ENCODE results near the gene CDC20.
"Not testable (repeated sequence)": the region's sequence is repeated elsewhere in the genome, so short reads cannot be mapped to it uniquely, and the experiment has no call there.

Gene CDC20

DNA sequence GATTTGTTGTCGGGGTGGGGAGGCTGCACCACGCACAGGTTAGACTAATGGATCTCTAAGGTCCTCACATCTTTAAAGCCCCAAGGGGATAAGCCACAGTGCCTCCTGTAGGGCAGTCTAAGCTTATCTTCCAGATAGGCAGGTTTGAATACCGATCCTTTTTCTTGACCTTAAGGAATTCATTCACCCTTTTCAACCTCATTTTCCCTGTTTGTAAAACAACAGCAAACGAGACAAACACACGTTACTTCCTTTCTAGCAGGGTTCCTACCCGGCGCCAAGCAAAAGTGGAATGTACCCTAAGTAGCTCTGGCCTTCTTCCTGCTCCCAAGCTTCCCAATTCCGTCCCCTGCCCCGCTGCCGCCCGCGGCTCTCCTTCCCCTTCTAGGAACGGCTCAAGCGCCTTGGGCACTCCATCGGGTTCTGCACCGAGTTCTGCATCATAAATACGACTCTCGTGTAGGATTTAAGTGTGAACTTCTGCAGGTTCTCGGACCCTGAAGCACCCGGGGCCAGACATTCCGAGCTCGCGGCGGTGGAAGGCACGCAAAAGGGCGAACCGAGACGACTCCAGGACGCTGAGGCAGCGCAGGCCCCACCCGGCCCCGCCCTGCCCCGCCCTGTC lies 548 bp upstream of the CDC20 start:
- no peak for DNase-seq (ENCODE audit: low read depth in 2 of 2)

DNA sequence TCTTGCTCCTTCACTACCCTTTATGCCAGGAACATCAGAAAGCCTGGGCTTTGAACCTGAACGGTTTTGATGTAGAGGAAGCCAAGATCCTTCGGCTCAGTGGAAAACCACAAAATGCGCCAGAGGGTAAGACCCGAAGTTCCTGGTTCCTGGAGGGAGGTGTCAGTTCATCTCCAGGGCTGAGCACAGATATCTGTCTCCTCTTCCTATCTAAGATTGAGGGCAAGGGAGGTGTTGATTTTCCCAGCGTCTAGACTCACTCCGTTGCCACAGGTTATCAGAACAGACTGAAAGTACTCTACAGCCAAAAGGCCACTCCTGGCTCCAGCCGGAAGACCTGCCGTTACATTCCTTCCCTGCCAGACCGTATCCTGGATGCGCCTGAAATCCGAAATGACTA lies 915 bp downstream of the CDC20 start:
- DNase-seq (ENCODE audit: low read depth in 2 of 2) = no peak

DNA sequence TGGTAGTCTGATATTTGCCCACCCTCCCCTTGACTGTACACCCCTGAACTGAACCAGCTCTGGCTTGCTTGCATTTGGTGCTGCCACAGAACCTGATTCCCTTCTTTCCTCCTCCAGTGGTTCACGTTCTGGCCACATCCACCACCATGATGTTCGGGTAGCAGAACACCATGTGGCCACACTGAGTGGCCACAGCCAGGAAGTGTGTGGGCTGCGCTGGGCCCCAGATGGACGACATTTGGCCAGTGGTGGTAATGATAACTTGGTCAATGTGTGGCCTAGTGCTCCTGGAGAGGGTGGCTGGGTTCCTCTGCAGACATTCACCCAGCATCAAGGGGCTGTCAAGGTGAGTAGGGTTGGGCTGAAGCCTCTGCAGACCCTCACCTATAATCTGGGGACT lies 1.8 kb downstream of the CDC20 start:
- DNase-seq (ENCODE audit: low read depth in 2 of 2) = no peak

DNA sequence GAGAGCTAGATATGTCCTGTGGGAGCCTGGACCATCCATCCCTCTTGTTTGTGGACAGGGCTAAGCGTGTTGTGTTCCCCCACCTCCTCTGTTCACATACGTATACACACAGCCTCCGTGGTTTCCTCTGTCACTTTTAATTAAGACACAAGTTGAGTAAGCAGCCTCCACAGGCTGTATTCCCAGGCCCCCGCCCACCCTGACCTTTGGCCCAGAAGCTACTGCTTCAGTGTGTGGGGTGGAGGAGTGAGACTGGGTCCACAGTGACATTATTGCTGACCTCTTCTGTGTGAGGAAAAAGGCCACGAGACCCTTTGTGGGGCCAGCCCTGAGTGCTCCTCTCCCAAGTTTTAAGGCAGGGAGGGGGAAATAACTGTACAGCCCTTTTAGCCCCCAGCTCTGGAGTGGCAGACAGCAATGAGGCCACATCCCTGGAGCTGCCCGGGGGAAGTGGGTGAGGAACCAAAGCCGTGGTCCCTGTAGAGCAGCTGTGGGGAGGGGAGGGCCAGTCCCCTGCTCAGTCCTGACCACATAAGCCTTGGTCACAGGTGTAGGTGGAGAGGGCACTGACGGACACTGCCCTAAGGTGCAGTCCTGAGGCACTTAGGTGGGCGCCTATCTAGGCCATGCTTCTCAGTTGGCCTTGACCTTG lies 4.6 kb downstream of the CDC20 start:
- no peak for DNase-seq (ENCODE audit: low read depth in 2 of 2)

DNA sequence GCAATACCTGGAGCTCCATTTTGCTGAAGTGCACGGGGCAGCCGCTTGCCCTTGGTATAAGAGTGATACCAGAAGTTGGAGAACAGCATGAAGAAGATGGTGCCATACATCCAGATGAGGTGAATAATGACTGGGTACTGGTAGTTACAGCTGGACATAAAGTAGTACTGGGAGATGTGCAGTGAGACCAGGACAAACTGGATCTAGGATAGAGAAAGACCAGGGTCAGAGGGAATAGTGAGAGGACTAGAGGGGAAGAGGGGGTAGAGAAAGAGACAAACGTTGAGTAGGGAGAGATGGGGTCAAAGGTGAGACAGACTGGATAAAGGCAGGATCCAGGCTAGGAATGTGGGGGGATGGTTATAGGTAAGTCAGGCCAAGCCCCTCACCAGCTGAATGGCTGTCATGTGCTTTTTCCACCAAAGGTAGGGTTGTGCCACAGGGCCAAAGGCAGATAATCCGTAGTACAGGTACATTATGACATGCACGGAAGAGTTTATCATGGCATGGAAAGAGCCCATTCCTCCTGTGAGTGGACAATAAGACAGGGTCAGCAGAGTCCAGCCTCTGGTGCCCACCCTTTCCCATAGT lies 5.2 kb downstream of the CDC20 start:
- DNase-seq (ENCODE audit: low read depth in 2 of 2) = no peak

DNA sequence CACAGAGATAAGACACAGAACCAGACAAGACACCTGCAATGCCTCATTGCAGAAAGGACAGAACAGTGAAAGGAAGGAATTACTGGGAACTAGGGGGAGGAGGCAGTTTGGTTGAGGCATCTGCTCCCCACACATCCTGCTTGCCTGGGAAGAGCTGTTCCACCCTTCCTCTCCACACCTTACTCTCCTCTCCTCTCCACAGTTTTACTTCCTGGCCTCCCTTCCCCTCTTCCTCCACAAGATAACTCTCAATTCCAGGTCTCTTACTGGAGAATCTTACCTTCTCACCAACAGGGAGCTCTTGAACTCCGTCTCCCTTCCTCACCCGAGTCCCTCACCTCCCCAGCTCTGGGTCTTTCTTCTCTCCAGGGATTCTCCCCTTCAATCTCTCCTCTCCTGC lies 6.9 kb downstream of the CDC20 start:
- DNase-seq (ENCODE audit: low read depth in 2 of 2) = no peak

DNA sequence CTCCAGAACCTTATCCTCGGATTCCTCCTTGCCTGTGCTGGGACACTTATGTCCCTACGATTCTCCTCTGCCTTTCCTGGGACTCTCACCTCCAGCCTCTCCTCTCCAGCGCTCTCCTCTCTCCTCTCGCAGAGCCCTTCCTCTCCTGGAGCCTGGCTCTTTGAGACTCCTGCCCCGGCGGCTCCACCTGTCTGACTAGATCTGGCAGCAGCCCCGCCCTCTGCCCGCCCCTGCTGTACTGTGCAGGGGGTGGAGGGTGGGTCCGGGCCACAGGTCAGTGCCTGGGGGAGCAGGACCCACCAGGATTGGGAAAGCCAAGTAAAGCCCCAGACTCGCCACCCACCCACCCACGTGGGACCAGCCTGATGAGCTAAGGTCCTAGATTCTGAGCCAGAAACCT lies 7.4 kb downstream of the CDC20 start:
- DNase-seq (ENCODE audit: low read depth in 2 of 2) = no peak

DNA sequence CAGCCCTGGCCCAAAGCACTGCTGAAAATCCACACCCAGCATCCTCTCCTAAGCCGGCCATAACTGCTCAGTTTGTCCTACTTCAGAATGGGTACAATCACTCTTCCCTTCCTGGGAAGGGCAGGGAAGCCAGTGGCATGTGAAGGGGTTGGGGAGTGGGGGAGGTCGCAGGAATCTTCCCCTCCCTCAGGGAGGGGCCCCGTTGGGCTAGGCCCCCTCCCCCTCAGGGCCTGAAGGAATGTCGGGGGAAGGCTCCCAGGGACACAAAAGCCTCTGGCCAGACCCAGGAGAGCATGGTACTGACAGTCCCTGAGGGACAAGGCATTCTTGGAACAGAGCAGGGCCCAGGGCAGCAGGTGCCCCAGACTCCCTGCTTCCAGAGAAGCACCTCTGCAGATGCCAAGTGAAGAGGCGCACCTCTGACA lies 7.8 kb downstream of the CDC20 start:
- DNase-seq (ENCODE audit: low read depth in 2 of 2) = no peak

DNA sequence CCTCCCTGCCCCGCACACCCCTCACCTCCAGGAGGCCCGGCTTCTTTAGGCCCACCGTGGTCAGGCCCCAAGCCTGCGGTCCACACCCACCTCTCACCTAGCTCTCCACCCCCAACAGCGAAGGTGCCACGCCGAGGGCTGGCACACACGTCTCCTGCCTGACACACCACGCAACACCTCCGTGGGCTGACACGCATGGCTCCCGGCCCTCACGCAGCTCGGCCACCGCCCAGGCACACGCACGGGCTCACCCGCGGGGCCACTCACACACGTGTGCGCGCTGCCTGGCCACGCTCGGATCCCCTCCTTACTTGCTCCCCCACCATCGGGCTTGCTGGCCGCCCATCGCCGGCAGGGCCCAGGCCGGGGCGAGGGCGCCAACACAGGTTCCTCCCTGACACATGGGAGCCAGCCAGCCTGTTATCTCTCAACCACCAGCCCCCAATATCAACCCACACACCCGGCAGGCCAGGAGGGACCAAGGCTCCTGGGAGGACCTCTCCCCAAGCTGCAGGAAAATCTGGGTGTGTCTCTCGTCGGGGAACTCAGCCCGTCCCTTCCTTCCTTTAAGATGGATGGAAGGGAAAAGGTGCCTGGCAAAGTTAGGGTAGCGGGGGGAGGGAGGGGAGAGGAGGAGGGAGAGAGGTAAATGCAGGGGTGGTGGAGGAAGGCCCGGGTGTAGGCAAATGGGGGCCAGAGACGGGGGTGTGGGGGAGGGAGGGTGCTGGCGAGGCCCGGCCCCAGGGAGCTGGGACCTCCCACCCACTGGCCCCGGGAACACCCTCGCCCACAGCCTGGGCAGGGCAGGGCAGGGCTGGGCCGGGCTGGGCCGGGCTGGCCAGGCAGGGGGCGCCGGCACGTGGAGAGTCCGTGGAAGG lies 8.5 kb downstream of the CDC20 start:
- peak in 1 of 2 donors; percentile 33 for DNase-seq (ENCODE audit: low read depth in 2 of 2)

DNA sequence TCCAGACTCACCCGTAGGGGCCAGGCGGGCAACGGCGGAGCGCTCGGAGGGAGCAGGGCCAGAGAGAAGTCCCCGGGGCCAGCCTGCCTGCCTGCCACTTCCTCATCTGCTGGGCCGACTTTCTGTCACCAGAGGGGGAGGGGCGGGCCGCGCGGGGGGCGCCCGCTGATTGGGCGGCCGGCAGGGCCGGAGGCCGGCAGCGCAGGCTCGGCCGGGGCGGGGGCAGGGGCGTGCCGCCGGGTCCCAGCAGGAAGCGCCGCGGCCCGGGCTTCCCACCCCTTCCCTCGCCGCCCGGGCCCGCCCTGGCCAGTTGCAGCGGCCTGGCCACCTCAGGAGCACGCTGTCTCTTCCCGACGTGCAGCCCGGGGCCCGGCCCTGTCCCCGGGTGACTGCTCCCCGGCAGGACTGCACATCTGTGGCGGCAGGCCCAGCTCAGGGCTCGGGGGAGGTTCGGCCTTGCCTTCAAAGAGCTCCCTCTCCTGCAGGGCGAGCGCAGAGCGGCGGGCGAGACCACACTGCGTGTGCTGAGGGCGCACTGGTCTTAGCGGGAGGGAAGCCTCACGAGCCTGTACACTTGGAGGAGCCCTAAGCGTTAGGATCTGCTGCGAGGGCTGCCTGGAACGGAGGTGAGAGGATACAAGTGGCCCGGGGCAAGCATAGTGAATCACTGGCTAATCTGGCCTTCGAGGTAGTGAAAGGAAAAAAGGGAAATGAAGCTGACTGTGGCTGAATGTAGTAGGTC lies 9.3 kb downstream of the CDC20 start, which contains the start of gene ELOVL1:
ELOVL1 (minus strand) TSS at position 108 of the 742 bp plus-strand sequence. CDS start 2,402 bp downstream, outside the sequence.
- peak; percentile 62 to 86 for DNase-seq (ENCODE audit: low read depth in 2 of 2)

DNA sequence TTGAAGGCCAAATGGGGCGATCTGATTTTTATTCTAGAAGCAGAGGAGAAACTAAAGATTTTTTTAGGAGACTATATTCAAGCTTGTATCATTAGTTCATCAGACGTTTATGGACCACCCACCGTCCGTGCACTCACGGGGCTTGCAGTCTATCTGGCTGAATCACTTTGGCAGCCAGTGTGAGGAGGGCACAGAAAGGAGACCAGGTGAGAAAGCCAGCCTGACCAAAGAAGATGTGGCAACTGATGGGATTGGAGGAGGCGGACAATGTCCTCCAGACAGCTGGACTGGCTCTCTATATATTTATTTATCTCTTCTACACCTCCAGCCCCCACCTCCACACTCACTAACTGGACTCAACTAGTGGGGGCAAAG lies 9.9 kb downstream of the CDC20 start:
- no peak for DNase-seq (ENCODE audit: low read depth in 2 of 2)

DNA sequence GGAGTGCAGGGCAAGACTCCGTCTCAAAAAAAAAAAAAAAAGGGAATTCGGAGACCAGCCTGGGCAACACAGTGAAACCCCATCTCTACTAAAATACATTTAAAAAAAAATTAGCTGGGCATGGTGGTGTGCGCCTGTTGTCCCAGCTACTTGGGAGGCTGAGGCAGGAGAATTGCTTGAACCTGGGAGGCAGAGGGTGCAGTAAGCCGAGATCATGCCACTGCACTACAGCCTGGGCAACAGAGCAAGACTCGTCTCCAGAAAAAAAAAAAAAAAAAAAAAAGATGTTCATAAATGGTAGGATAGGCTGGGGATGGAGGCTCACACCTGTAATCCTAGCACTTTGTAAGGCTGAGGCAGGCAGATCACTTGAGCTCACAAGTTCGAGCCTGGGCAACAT lies 11.0 kb downstream of the CDC20 start:
- not testable (repeated sequence) for DNase-seq (ENCODE audit: low read depth in 2 of 2)

DNA sequence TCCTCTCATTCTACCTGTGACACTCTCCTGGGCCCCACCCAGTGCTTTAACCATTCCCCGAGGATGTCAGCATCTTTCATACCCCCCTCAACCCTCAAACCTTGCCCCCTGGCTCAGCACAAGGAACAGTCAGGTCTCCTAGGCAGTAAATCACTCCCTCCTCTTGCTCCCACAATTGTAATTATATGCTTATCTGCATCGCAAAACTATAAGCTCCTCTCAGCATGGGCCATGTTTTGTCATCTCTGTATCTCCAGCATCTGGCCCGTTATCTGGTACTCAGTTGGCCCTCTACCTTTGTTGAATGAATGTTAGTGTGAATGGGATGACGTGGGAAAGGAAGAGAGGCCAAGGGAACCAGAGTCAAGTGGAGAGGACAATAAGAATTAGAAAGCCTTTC lies 11.8 kb downstream of the CDC20 start:
- DNase-seq (ENCODE audit: low read depth in 2 of 2) = no peak

DNA sequence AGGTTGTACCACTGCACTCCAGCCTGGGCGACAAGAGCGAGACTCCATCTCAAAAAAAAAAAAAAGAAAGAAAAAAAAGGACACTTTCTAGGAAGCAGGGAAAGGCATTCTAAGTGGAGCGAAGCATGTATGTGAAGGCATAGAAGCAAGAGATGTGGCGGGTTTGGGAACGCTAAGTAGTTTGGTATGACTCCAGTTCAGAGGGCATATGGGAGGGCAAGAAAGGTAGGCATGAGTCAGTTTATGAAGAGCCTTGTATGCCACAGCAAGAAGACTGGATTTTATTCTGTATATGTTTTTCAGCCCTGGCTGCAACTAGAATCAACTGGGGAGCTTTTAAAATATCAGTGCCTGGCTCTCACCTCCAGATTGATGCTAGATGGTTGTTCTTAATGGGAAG lies 13.4 kb downstream of the CDC20 start:
- DNase-seq (ENCODE audit: low read depth in 2 of 2) = no peak

DNA sequence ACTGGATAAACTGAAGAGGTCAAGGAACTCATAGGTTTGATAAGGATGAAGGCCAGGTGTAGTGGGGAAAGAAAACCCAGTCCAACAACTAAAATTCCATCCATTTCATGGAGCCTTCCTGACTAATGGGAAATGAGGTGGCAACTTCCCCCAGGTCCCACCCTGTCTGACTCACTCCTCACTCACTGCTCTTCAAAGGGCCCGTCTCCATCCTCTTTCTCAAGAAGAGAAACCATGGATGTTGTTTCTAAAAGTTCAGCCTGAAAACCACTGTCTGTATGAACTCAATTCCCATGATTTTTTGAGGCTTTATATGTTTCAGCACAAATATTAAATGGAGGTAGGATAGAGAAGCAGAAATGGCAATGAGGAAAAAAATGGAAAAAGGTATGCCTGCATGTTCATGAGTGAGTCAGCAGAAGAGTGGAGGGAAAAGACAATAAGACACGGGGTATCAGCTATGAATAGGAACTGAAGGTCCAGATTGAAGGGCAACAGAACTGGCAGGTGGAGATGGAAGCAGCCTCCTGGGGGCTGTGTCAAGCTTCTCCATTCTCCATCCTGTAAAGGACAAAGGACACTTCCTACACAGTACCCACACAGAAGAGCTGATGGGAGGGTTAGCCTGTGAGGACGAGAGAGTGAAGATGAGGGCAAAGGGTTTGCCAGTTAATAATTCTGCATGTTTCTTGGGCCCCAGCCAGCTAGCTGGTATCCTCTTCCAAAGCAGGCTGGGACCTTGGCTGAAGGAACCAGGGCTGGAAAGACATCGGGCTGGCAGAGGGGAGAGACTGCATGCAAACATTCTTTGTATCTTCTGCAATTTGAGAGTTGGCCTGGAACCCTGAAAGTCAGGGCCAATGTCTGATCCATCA lies 14.5 kb downstream of the CDC20 start:
- no peak for DNase-seq (ENCODE audit: low read depth in 2 of 2)

DNA sequence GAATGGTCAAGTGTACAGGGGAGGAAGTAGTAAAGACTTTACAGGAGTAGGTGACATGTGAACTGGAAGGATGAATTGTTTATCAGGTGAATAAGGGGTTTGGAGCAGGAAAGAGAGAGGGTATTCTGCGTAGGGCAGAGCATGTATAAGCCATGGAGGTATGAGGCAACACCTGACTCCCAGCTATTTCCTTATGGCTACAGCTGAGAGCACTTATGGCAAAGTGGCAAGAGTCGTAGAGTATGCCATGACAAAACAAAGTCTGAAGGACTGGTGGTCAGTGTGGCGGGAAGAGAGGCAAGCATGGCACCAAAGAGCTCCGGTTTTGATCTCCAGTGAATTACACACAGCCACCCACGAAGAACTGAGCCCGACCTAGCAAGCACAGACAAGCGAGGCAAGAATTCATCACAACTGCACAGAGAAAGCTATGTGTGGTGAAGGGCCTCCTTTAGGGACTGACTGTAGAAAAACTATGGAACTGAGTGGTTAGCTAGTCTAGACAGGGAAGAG lies 18.0 kb downstream of the CDC20 start:
- DNase-seq (ENCODE audit: low read depth in 2 of 2) = no peak

DNA sequence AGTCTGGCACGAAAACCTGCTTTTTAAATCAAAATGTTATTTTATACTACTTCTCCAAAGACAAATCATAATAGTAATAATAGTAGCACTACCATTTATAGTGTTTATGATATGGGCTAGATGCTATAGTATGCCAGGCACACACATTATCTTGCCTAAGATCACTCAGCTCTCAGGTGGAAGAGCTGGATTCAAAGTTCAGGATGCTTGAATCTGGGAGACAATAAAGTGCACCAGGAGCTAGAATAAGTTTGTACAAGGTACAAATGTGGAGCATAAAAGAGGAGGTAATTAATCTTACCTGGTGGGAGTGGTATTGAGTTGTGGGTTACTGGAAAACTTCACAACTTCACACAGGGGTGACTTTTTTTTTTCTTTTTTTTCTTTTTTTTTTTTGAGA lies 19.1 kb downstream of the CDC20 start:
- DNase-seq (ENCODE audit: low read depth in 2 of 2) = no peak

DNA sequence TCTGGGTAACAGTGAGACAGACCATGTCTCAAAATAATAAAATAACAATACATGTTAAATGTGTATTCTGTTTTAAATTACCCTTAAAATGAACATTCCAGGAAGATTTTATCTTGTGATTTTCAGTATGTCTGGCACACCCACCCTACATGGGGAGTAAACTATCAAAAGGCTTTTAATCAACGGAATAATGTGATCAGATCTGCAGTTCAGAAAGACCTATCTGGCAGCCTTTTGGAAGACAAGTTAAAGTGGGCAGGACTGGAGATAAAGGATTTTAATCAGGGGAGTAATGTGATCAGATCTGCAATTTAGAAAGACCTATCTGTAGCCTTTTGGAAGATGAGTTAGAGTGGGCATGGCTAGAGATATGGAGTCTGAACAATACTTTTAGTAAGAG lies 20.7 kb downstream of the CDC20 start:
- no peak for DNase-seq (ENCODE audit: low read depth in 2 of 2)

DNA sequence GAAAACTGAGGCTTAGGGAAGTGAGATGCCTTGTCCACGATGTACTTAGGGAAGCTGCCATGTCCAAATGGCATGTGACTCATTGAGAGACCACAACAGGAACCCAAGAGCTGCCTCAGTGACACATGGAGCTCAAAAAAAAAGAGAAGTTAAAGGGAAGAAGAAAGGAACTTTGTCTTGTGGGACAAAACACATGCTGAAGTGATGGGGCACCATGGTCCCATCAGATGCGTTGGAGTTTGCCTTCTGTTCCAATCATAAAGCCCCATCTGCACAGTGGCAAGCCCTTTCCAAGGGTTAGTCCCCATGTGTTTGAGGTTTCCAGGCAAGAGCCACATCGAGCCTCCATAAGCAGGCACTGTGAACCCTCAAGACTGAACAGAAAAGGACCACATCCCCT lies 22.8 kb downstream of the CDC20 start:
- no peak for DNase-seq (ENCODE audit: low read depth in 2 of 2)

DNA sequence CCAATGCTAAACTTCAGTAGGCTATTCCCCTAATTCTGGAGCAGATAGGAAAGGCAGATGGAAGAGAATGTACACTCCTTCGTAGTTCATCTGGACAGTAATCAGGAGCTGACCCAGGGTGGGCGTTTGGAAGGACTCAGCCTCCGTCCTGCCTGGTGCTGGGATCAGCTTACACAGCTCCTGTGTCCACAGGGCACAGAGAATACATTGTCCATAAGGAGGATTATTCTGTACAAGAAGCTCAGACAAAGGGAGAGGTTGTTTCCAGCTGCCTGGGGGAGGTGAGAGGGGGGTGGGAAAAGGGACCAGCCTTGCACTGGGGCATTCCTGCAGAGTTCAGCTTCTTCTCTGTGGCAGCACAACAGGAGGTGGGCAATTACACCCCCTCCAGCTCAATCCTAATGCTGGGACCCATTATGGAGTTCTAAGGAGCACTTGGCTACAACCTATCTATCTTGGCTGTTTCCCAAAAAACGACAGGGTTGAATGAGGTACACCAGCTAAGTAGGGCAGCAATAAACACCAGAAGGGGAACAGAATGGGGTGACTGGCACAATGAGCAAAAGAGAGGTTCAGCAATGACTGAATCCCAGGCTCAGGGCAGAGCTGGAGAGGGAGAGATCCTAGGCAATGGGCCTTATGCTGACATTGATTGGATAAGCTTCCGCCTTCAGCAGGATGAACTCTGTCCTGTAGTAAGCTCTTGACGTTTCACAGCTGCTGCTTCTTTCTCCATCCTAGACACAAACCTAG lies 23.4 kb downstream of the CDC20 start:
- DNase-seq (ENCODE audit: low read depth in 2 of 2) = no peak

Data from stimulated activated CD8-positive, alpha-beta memory T cell treated with anti-CD3 and anti-CD28 coated beads, Interleukin-7, amount 100 ng/mL, for 4 hours (primary cell).